Psoas muscle (tissue), 8 donors: ENCODE results near the gene KCNMB2. TPM values are rescaled to one million over a fixed set of nuclear protein-coding genes. Genes with fewer than 3 reads are reported as not detected.

Experiments used
- ATAC-seq, 4 donors: fragments of 200-7000 bp; cut with Tn5 transposase; one replicate each; pipeline ENCODE4 v1.9.1; 2020; ENCODE audit warnings: moderate library complexity in 3 of 4, mild to moderate bottlenecking in 2 of 4
- DNase-seq, 2 donors: peaks; one replicate each; pipeline ENCODE4 v3.0.0-alpha.2; 2020
- H3K27ac ChIP-seq: fragments of 200-600 bp; one replicate; pipeline ENCODE4 v1.8.0; 2022
- H3K27me3 ChIP-seq, 3 donors: fragments of 200-600 bp in 1 of 3; one replicate each; pipeline versions ENCODE4 v1.6.1 to v1.8.0; 2013 to 2022; ENCODE audit warnings: low read length in 2 of 3, mild to moderate bottlenecking in 2 of 3, moderate library complexity in 1 of 3; ENCODE audit not compliant: insufficient read depth in 3 of 3
- H3K36me3 ChIP-seq, 2 donors: fragments of 200-600 bp in 1 of 2; one replicate each; pipeline versions ENCODE4 v1.6.1 to v1.8.0; 2013 to 2022; ENCODE audit warnings: low read depth in 1 of 2, mild to moderate bottlenecking in 1 of 2, moderate library complexity in 1 of 2; ENCODE audit not compliant: insufficient read depth in 1 of 2
- H3K4me1 ChIP-seq: fragments of 200-600 bp; one replicate; pipeline ENCODE4 v1.8.0; 2022
- H3K4me3 ChIP-seq: fragments of 200-600 bp; one replicate; pipeline ENCODE4 v1.8.0; 2022; ENCODE audit warnings: mild to moderate bottlenecking
- H3K9me3 ChIP-seq: fragments of 200-600 bp; one replicate; pipeline ENCODE4 v1.8.0; 2022
- WGBS, 3 donors: extraction: QIAGEN DNeasy Blood & Tissue Kit; methylation state at CpG; one replicate each; pipeline versions ENCODE4 v1.1.6 to v1.1.7; 2013; 5-methylcytosine and 5-hydroxymethylcytosine counted together
- intact Hi-C, 2 donors: fragments of 100-400 bp; cut with DNase I; formaldehyde crosslinking; loops; one replicate each; pipeline versions ENCODE4 v1.11.0 to v1.14.2; 2022
- polyA plus RNA-seq, 3 donors: library from polyadenylated mRNA; stranded (reverse); fragments of 200-250 nt; gene quantifications; one replicate each; pipeline ENCODE4 v1.2.3, GENCODE V29; 2013
- total RNA-seq, 4 donors: library from RNA; stranded (reverse); fragmentation: NEBNext Ultra II Directional in 2 of 4; extraction: Animal tissue kit (Norgen Biotek cat#: 25700) in 2 of 4; gene quantifications; one replicate each; pipeline versions ENCODE4 v1.2.1 to v1.2.4, GENCODE V29; 2021 to 2023
- TF ChIP-seq, protein P1 (sequence below): fragments of 200-600 bp; IDR thresholded peaks from one replicate; pipeline ENCODE4 v1.8.0; 2022; ENCODE audit warnings: antibody characterized with exemption
- donor health status: healthy with polysubstance abuse.
- donor health status: DM: no; HTN: no; CAD: no; lungs with moderate emphysema.
- donor health status: Bipolar disorder and iron deficiency.
- donor health status: healthy.
- donor health status: DM: yes; HTN: yes; CAD: no.
- donor health status: DM: no; HTN: no; CAD: no.
- donor health status: DM: no; HTN: no; CAD: no.
- donor health status: DM: yes; HTN: yes; CAD: no.

KCNMB2 gene
- total and polyA plus RNA-seq, 7 donors, result not detected

DNA sequence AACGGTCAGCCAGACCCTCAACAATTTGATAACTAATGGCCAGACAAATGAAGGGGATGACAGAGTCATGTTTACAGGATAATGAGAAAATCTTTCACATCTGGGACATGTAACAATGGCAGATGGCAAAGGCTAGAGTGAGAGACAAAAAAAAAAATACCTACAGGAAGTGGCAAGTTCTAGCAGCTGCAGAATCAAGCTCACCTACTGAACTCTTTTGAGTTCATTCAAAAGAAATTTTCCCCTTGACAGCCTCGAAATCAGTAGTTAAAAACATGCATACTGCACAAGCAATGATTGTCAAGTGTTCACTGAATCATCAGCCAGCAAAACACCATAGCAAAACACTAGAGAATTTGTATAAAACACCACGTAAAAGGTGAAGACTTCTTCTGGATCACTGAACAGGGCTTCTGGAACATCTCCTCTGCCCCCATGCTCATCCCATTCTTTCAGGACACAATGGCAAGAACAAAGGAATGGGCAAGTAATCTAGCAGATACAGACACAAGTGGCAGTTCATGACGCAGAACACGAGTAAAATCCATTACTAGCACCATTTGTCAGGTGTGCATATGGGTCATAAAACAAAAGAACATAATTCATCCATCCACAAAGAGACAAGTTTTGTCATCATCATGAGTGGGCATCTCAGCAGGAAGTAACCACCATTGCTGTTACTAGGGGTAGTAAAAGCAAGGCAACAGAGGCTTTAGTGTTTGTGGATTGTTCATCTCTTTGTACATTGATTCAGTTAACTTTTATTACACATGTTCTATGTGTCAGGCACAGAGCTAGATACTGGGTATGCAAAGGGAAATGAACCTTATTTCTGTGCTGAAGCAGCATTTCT is 13.8 kb upstream of the KCNMB2 start:
- 76 to 82% (median 78%) methylated on average over 5 of the region's 5 CpGs for WGBS, 3 donors
- DNase-seq (no peak), ATAC-seq (no peak)
- Histone ChIP-seq H3K27me3 (peaks cover 0 to 2% (median 0%) of the 10 kb centered on the region in 3 donors), H3K4me1 (no peaks in the 10 kb centered on the region), H3K36me3 (no peaks in the 10 kb centered on the region), H3K9me3 (no peaks in the 10 kb centered on the region), H3K4me3 (no peak overlapping the region), H3K27ac (no peak overlapping the region)
- intact Hi-C loops, result no loop called here
- TF ChIP-seq, protein P1, sequence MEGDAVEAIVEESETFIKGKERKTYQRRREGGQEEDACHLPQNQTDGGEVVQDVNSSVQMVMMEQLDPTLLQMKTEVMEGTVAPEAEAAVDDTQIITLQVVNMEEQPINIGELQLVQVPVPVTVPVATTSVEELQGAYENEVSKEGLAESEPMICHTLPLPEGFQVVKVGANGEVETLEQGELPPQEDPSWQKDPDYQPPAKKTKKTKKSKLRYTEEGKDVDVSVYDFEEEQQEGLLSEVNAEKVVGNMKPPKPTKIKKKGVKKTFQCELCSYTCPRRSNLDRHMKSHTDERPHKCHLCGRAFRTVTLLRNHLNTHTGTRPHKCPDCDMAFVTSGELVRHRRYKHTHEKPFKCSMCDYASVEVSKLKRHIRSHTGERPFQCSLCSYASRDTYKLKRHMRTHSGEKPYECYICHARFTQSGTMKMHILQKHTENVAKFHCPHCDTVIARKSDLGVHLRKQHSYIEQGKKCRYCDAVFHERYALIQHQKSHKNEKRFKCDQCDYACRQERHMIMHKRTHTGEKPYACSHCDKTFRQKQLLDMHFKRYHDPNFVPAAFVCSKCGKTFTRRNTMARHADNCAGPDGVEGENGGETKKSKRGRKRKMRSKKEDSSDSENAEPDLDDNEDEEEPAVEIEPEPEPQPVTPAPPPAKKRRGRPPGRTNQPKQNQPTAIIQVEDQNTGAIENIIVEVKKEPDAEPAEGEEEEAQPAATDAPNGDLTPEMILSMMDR, result no peak

DNA sequence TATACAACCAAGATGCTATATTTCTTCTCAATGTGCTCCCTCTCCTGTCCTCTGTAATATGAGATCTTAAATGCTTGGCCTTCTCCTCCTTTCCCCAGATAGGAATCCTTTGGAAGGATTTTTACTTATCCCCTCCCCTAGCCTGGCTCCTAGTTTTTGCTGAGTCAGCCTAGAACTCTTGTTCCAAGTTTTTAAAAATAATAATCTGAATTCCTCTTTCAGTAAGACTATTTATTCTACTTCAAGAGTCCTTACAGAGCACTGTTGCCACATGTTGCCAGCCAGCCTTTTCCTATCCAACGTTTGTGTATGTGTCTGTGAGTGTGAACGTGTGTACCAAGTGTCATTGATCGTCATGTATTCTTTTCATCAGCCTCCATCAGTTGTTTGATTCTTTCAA is 11.0 kb upstream of the KCNMB2 start:
- DNase-seq (no peak), ATAC-seq (no peak)
- intact Hi-C loops, result no loop called here
- WGBS, 3 donors, result 61 to 69% (median 67%) methylated on average over 3 of the region's 3 CpGs
- H3K4me3 ChIP-seq, result no peak overlapping the region
- TF ChIP-seq, protein P1, result no peak
- H3K27me3 ChIP-seq, result no peaks in the 10 kb centered on the region
- no peak overlapping the region for H3K27ac ChIP-seq
- no peaks in the 10 kb centered on the region for H3K9me3 ChIP-seq
- H3K36me3 ChIP-seq, result no peaks in the 10 kb centered on the region
- no peaks in the 10 kb centered on the region for H3K4me1 ChIP-seq

DNA sequence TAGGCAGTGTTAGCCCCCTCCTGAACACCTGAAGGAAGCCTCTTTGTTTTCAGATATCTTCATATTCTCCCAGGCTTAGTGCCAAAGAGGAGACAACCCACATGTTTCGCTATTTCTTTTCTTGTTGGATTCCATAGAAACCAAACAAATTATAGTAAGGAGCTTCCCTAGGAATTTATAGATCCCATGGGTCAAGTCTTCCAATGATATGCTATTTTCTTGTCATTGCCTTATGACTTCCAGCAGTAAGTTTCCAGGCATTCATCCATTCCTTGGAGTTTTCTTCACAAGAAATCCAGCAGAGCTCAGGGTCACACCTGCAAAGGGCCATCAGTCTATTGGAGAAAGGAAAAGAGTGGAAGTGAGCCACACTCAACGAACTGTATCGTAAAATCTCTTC is 9.9 kb upstream of the KCNMB2 start:
- Histone ChIP-seq H3K27ac (no peak overlapping the region), H3K27me3 (peaks cover 0 to 2% (median 0%) of the 10 kb centered on the region in 3 donors), H3K9me3 (no peaks in the 10 kb centered on the region), H3K4me1 (no peaks in the 10 kb centered on the region), H3K36me3 (no peaks in the 10 kb centered on the region), H3K4me3 (no peak overlapping the region)
- ATAC-seq (no peak), DNase-seq (no peak)
- intact Hi-C loops, result no loop called here
- WGBS, 3 donors, result 73 to 83% (median 75%) methylated on average over 3 of the region's 3 CpGs
- TF ChIP-seq, protein P1, result no peak

DNA sequence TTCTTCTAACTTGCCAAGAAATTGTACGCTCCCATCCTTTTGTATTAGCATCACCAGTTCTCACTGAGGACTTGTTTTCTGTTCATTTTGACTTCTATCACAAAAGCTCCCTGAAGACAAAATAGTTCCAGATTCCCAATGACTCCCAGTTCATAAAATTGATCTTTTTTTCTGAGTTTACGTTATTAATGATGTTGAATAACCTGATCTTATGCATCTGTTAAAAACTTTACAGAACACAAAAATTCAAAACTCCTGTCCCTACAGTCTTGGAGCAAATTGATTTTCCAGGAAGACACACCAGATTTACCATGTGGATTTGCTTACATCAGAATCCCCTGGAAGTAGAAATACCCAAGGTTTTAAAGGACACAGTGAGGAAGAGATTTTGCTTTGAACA is 8.3 kb upstream of the KCNMB2 start:
- H3K36me3 ChIP-seq, result no peaks in the 10 kb centered on the region
- no peak overlapping the region for H3K27ac ChIP-seq
- no peak for DNase-seq
- ATAC-seq, result no peak
- H3K9me3 ChIP-seq, result no peaks in the 10 kb centered on the region
- no peaks in the 10 kb centered on the region for H3K4me1 ChIP-seq
- intact Hi-C loops, result no loop called here
- H3K4me3 ChIP-seq, result no peak overlapping the region
- H3K27me3 ChIP-seq, result peaks cover 0 to 3% (median 0%) of the 10 kb centered on the region in 3 donors
- WGBS, 3 donors, result 61 to 86% (median 64%) methylated on average over 2 of the region's 2 CpGs
- TF ChIP-seq, protein P1, result no peak
